ENCODE results near the gene ADGRA1. TPM values are rescaled to one million over a fixed set of nuclear protein-coding genes. Genes with fewer than 3 reads are reported as not detected.

The ADGRA1 gene
- total and polyA plus RNA-seq, 2 of the 8 experiments (the other 6 are each of a cell fraction or from before 2014, with no cell fraction given): 0.17 to 0.21 TPM

GRCh38 chr10:133179128-133179520 lies 91.4 kb downstream of the ADGRA1 start:
- Histone ChIP-seq H3K23me2 (ENCODE audit: low read depth, low read length) (peaks cover 28% of the 10 kb centered on the region), H3K9me3 (ENCODE audit: insufficient read depth in 2 of 2, low read depth in 1 of 2, low read length in 1 of 2) (peaks cover 14 to 17% of the 10 kb centered on the region in 2 experiments), H2AFZ (ENCODE audit: low read length) (no peak overlapping the region), H3K4me3 (ENCODE audit: extremely low read depth in 1 of 4, insufficient read depth in 2 of 4, low read depth in 3 of 4, low read length in 4 of 4) (no peak overlapping the region), H2BK120ac (replicated peaks; ENCODE audit: low read depth, low read length) (no peak overlapping the region), H3K27me3 (replicated peaks in 1 of 4; ENCODE audit: control insufficient read depth in 3 of 4, extremely low read depth in 1 of 4, insufficient read depth in 3 of 4, low read length in 3 of 4) (no peaks in the 10 kb centered on the region), H4K91ac (replicated peaks; ENCODE audit: insufficient read length, low read length) (no peak overlapping the region), H4K20me1 (replicated peaks in 1 of 2; ENCODE audit: control insufficient read depth in 1 of 2, insufficient read depth in 2 of 2, low read length in 2 of 2) (peaks cover 0 to 23% of the 10 kb centered on the region in 2 experiments), H3K36me3 (ENCODE audit: control insufficient read depth in 2 of 4, insufficient read depth in 4 of 4, low read length in 3 of 4) (peaks cover 0 to 10% (median 4%) of the 10 kb centered on the region in 4 experiments; a peak in 4 of 8 replicates), H3K4me2 (ENCODE audit: insufficient read depth in 1 of 2, low read depth in 2 of 2, low read length in 2 of 2) (no peak overlapping the region), H2BK15ac (ENCODE audit: low read length) (no peak overlapping the region), H4K8ac (ENCODE audit: extremely low read depth, insufficient read depth, low read length) (no peak overlapping the region), H2BK5ac (ENCODE audit: low read depth, low read length) (peak overlapping the region; percentile 24; the same call in 1 of the 2 replicates), H3K4me1 (replicated peaks in 1 of 4; ENCODE audit: control insufficient read depth in 3 of 4, insufficient read depth in 4 of 4, low read length in 3 of 4) (no peaks in the 10 kb centered on the region), H2BK20ac (ENCODE audit: low read length) (no peak overlapping the region), H2BK12ac (ENCODE audit: low read depth, low read length) (no peak overlapping the region), H3K9ac (replicated peaks in 1 of 4; ENCODE audit: extremely low read depth in 1 of 4, low read depth in 3 of 4, low read length in 3 of 4) (no peak overlapping the region), H4K5ac (ENCODE audit: insufficient read length, low read depth, low read length) (no peak overlapping the region), H2AK5ac (ENCODE audit: low read depth, low read length) (no peak overlapping the region), H3K79me1 (ENCODE audit: low read depth, low read length) (no peaks in the 10 kb centered on the region; the same call in 1 of the 2 replicates), H3K56ac (replicated peaks; ENCODE audit: insufficient read length, low read depth, low read length) (no peak overlapping the region), H3K18ac (ENCODE audit: extremely low read depth, low read length) (no peak overlapping the region), H3K14ac (ENCODE audit: insufficient read length) (no peak overlapping the region), H3K23ac (ENCODE audit: insufficient read length) (no peak overlapping the region), H3K79me2 (ENCODE audit: control insufficient read depth in 1 of 2, insufficient read depth in 2 of 2, low read length in 2 of 2) (no peaks in the 10 kb centered on the region), H3K4ac (replicated peaks; ENCODE audit: insufficient read length, low read depth, low read length) (no peak overlapping the region), H3K27ac (ENCODE audit: low read depth, low read length) (no peak overlapping the region)
- ChIA-PET POLR2A (ENCODE audit: partially characterized antibody) (interaction anchor here (0.9 to 2.4 kb wide), 8 partner anchors 9 to 193 kb away, joined by 3 to 10 read pairs (median 4); no protein-coding TSS in a partner anchor), CTCF (ENCODE audit: partially characterized antibody) (interaction anchor here (1.4 kb wide), 1 partner anchor 18 kb away, joined by 5 read pairs; no protein-coding TSS in a partner anchor)
- TF ChIP-seq YY1 (IDR thresholded peaks at IDR 0.05; ENCODE audit: low read depth, low read length) (no peak), EGR1 (IDR thresholded peaks at IDR 0.05; ENCODE audit: borderline replicate concordance, low read depth, low read length) (no peak), PHF8 (conservative IDR thresholded peaks at IDR 0.05; ENCODE audit: low read depth, low read length) (no peak), CHD2 (IDR thresholded peaks at IDR 0.05; ENCODE audit: low read length) (no peak), MAFK (IDR thresholded peaks at IDR 0.05; ENCODE audit: low read depth, low read length) (no peak), POLR2A (IDR thresholded peaks at IDR 0.05; ENCODE audit: control extremely low read depth in 1 of 2, low read depth in 2 of 2, low read length in 2 of 2) (no peak), CTCF (IDR thresholded peaks at IDR 0.05; ENCODE audit: control extremely low read depth in 1 of 3, insufficient read depth in 1 of 3, low read depth in 1 of 3, low read length in 3 of 3) (no peak)
- 83% methylated on average over 11 of the region's 11 CpGs; no CpG with 5 or more reads in 1 of the 2 experiments for WGBS, 2 experiments (ENCODE audit: extremely low coverage in 1 of 2, insufficient coverage in 1 of 2, insufficient read length in 1 of 2, insufficient replicate concordance in 2 of 2, low coverage in 1 of 2, low lambda C conversion rate in 2 of 2, missing lambda C conversion rate in 1 of 2)
- FAIRE-seq: no peak
- no peak for DNase-seq (ENCODE audit: low read depth in 1 of 2, low spot score in 2 of 2)
